Thymus (tissue), 11 donors: ENCODE data around the gene CABLES1. TPM values are rescaled to one million over a fixed set of nuclear protein-coding genes. Genes with fewer than 3 reads are reported as not detected.

Experiments
- DNase-seq, 9 donors: peaks; one replicate each; pipeline ENCODE4 v3.0.0-alpha.2; 2013; ENCODE audit warnings: low spot score in 9 of 9, low read depth in 6 of 9, missing footprints in 1 of 9
- H3K27ac ChIP-seq, 2 donors: one replicate each; pipeline ENCODE4 v1.5.1; 2013; ENCODE audit warnings: control low read depth in 1 of 2, low read depth in 1 of 2, low read length in 1 of 2, mild to moderate bottlenecking in 1 of 2, moderate library complexity in 1 of 2
- H3K27me3 ChIP-seq, 2 donors: one replicate each; pipeline ENCODE4 v1.5.1; 2013; ENCODE audit warnings: low read length in 1 of 2; ENCODE audit not compliant: control insufficient read depth in 2 of 2, insufficient read depth in 1 of 2
- H3K36me3 ChIP-seq, 2 donors: one replicate each; pipeline ENCODE4 v1.5.1; 2013; ENCODE audit warnings: low read length in 1 of 2, mild to moderate bottlenecking in 1 of 2, moderate library complexity in 1 of 2; ENCODE audit not compliant: control insufficient read depth in 2 of 2, insufficient read depth in 2 of 2
- H3K4me1 ChIP-seq, 2 donors: one replicate each; pipeline ENCODE4 v1.5.1; 2013; ENCODE audit warnings: low read length in 2 of 2; ENCODE audit not compliant: control insufficient read depth in 2 of 2, insufficient read depth in 2 of 2
- H3K4me3 ChIP-seq, 2 donors: one replicate each; pipeline ENCODE4 v1.5.1; 2013; ENCODE audit warnings: low read length in 2 of 2, control low read depth in 1 of 2, mild to moderate bottlenecking in 1 of 2
- H3K9me3 ChIP-seq, 2 donors: one replicate each; pipeline ENCODE4 v1.5.1; 2013; ENCODE audit warnings: low read length in 1 of 2, mild to moderate bottlenecking in 1 of 2; ENCODE audit not compliant: control insufficient read depth in 2 of 2, insufficient read depth in 1 of 2
- WGBS: extraction: QIAGEN DNeasy Blood & Tissue Kit; methylation state at CpG from one replicate; pipeline ENCODE4 v1.1.7; 2013; 5-methylcytosine and 5-hydroxymethylcytosine counted together
- polyA plus RNA-seq: library from polyadenylated mRNA; stranded (reverse); fragments of 200-250 nt; gene quantifications from one replicate; pipeline ENCODE4 v1.2.3, GENCODE V29; 2013
- total RNA-seq: library from RNA; stranded (reverse); fragments of 120-200 nt; gene quantifications from one replicate; pipeline ENCODE4 v1.2.4, GENCODE V29; 2013
- donor health status: healthy.

Gene CABLES1
- total and polyA plus RNA-seq, 2 donors, result 5.1 to 6.7 TPM

DNA sequence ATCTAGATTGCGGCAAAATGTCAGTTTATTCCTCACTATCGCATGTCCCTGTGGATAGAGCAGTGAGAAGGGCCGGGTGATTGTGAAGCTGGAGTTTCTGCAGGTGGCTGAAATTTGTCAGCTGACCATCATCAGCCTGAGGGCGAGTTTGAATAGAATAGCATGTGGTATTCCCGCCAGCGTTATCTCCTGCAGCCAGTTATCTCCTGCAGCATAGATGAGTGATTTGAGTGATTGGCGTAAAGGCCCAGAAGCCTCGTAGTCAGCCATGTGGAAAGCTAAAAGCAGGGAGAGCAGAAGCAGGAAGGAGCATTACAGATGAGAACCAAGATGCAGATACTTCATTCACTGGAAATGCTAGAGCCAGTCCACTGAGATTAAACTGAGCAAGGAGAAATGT lies 65.5 kb downstream of the CABLES1 start:
- WGBS, result 95% methylated on average over 8 of the region's 8 CpGs
- H3K4me3 ChIP-seq, result no peak overlapping the region
- no peak overlapping the region for H3K27ac ChIP-seq
- H3K36me3 ChIP-seq, result no peaks in the 10 kb centered on the region
- H3K9me3 ChIP-seq, result peaks cover 0 to 3% of the 10 kb centered on the region in 2 donors
- H3K4me1 ChIP-seq, result peaks cover 0 to 13% of the 10 kb centered on the region in 2 donors
- peak in 1 of 9 donors; percentile 8 for DNase-seq
- H3K27me3 ChIP-seq, result no peaks in the 10 kb centered on the region

GRCh38 chr18:23201741-23202140 lies 66.5 kb downstream of the CABLES1 start:
- H3K4me3 ChIP-seq, result no peak overlapping the region
- WGBS, result 93% methylated on average over 10 of the region's 10 CpGs
- H3K27ac ChIP-seq, result no peak overlapping the region
- peaks cover 0 to 3% of the 10 kb centered on the region in 2 donors for H3K9me3 ChIP-seq
- H3K4me1 ChIP-seq, result peaks cover 0 to 13% of the 10 kb centered on the region in 2 donors
- no peaks in the 10 kb centered on the region for H3K36me3 ChIP-seq
- DNase-seq, result no peak
- no peaks in the 10 kb centered on the region for H3K27me3 ChIP-seq

DNA sequence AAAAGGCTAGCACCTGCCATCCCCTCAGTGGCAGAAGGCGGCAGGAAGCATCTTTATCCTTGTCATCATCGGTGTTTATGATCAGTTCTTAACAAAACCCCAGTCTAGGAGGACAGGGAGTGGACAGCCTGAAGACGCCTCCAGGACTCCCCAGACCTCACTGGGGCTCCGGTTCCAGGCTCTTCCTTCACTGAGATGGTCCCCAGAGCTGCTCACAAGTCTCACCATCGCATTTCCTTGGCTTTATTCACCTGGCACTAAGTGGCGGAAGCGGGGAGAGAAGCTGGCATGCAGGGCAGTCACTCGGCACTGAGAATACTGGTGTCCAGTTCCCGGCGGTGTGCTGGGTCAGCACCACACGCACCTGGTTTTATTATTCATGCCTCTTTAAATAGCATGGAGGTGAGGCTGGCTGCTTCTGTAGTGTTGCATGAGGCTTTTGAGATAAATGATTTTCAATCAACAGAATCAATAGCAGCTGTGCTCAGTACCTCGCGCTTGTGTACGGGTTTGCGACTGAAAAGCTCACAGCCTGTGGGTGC lies 68.7 kb downstream of the CABLES1 start:
- Histone ChIP-seq H3K36me3 (no peaks in the 10 kb centered on the region), H3K27ac (no peak overlapping the region), H3K4me1 (peaks cover 0 to 13% of the 10 kb centered on the region in 2 donors), H3K27me3 (no peaks in the 10 kb centered on the region), H3K4me3 (no peak overlapping the region), H3K9me3 (peaks cover 0 to 8% of the 10 kb centered on the region in 2 donors)
- 90% methylated on average over 15 of the region's 15 CpGs for WGBS
- no peak for DNase-seq

GRCh38 chr18:23204589-23205235 lies 69.4 kb downstream of the CABLES1 start:
- Histone ChIP-seq H3K27ac (no peak overlapping the region), H3K4me3 (no peak overlapping the region), H3K36me3 (no peaks in the 10 kb centered on the region), H3K9me3 (peaks cover 0 to 8% of the 10 kb centered on the region in 2 donors), H3K4me1 (peaks cover 0 to 13% of the 10 kb centered on the region in 2 donors), H3K27me3 (no peaks in the 10 kb centered on the region)
- DNase-seq, result no peak
- 97% methylated on average over 10 of the region's 10 CpGs for WGBS

GRCh38 chr18:23205980-23206379 lies 70.7 kb downstream of the CABLES1 start:
- DNase-seq, result no peak
- no peaks in the 10 kb centered on the region for H3K36me3 ChIP-seq
- WGBS, result 97% methylated on average over 9 of the region's 9 CpGs

GRCh38 chr18:23207191-23207955 lies 72.1 kb downstream of the CABLES1 start:
- no peaks in the 10 kb centered on the region for H3K36me3 ChIP-seq
- no peak overlapping the region for H3K27ac ChIP-seq

More at GRCh38 chr18:23205980-23206379, 70.7 kb downstream of the CABLES1 start:
- no peaks in the 10 kb centered on the region for H3K27me3 ChIP-seq
- no peak overlapping the region for H3K4me3 ChIP-seq
- H3K27ac ChIP-seq, result no peak overlapping the region
- H3K4me1 ChIP-seq, result peaks cover 0 to 11% of the 10 kb centered on the region in 2 donors
- H3K9me3 ChIP-seq, result peaks cover 0 to 8% of the 10 kb centered on the region in 2 donors

DNA sequence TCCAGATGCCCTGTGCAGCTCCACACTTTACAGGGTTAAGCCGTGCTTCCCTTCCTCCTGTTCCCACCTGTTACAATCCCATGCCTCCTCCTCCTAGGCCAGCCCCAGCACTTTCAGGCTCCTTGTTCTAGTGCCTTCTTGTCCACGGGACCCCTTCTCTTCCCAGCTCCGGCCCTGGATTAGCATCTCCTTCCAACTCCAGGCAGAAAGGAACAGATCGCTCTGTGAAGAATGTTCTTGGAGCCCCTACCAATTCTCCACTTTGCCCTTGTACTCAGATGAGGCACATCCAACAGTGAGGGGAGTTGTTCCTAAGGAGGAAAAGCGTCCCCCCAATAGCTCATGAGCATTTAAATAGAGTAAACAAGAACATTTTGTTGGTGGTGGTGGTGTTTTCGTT lies 72.7 kb downstream of the CABLES1 start:
- 98% methylated on average over 6 of the region's 6 CpGs for WGBS
- peaks cover 0 to 9% of the 10 kb centered on the region in 2 donors for H3K4me1 ChIP-seq
- no peak overlapping the region for H3K4me3 ChIP-seq
- DNase-seq, result no peak
- no peaks in the 10 kb centered on the region for H3K27me3 ChIP-seq
- H3K9me3 ChIP-seq, result peaks cover 0 to 8% of the 10 kb centered on the region in 2 donors
- H3K27ac ChIP-seq, result no peak overlapping the region
- H3K36me3 ChIP-seq, result no peaks in the 10 kb centered on the region

More at GRCh38 chr18:23207191-23207955, 72.1 kb downstream of the CABLES1 start:
- H3K4me3 ChIP-seq, result no peak overlapping the region
- H3K27me3 ChIP-seq, result no peaks in the 10 kb centered on the region
- peaks cover 0 to 11% of the 10 kb centered on the region in 2 donors for H3K4me1 ChIP-seq
- WGBS, result 97% methylated on average over 9 of the region's 9 CpGs
- DNase-seq, result no peak
- peaks cover 0 to 8% of the 10 kb centered on the region in 2 donors for H3K9me3 ChIP-seq

GRCh38 chr18:23208600-23208999 lies 73.3 kb downstream of the CABLES1 start:
- WGBS, result 100% methylated on average over 3 of the region's 3 CpGs
- H3K4me1 ChIP-seq, result peaks cover 0 to 5% of the 10 kb centered on the region in 2 donors
- DNase-seq, result no peak
- H3K36me3 ChIP-seq, result no peaks in the 10 kb centered on the region
- H3K27me3 ChIP-seq, result no peaks in the 10 kb centered on the region
- no peak overlapping the region for H3K4me3 ChIP-seq
- H3K27ac ChIP-seq, result no peak overlapping the region
- H3K9me3 ChIP-seq, result peaks cover 0 to 8% of the 10 kb centered on the region in 2 donors

DNA sequence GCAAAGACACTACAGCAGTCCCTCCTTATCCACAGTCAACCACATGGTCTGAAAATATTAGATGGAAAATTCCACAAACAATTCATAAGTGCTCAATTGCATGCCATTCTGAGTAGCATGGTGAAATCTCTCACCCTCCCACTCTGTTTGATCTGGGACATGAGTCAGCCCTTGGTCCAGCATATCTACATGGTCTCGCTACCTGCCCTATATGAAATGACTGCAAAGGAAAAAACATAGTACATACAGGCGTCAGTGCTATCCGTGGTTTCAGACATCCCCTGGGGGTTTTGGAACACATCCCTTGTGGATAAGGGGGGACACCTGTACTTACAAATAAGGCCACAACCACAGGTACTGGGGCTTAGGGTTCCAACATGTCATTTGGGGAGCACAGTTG lies 73.7 kb downstream of the CABLES1 start:
- DNase-seq, result no peak
- peaks cover 0 to 6% of the 10 kb centered on the region in 2 donors for H3K9me3 ChIP-seq
- WGBS, result 94% methylated on average over 3 of the region's 3 CpGs
- no peak overlapping the region for H3K4me3 ChIP-seq
- H3K27ac ChIP-seq, result no peak overlapping the region
- no peaks in the 10 kb centered on the region for H3K27me3 ChIP-seq
- H3K36me3 ChIP-seq, result no peaks in the 10 kb centered on the region
- peaks cover 0 to under 1% of the 10 kb centered on the region in 2 donors for H3K4me1 ChIP-seq
